HG03039 (cell line): Measurements from ENCODE around the gene NR3C1.
A peak's percentile ranks its signal among the peaks of the same experiment; 100 is the strongest.

Source experiments
- ATAC-seq: cut with Tn5 transposase; IDR thresholded peaks from one replicate; pipeline ENCODE4 v1.9.1; 2021; ENCODE audit warnings: mild to moderate bottlenecking, moderate library complexity; ENCODE audit not compliant: unreplicated experiment

NR3C1 gene

GRCh38 chr5:143241892-143242291 is 161.6 kb downstream of the NR3C1 start:
- no peak for ATAC-seq

GRCh38 chr5:143239882-143240518 is 163.5 kb downstream of the NR3C1 start:
- no peak for ATAC-seq

- ATAC-seq = no peak
Observed at GRCh38 chr5:143238620-143239019, 164.9 kb downstream of the NR3C1 start.

GRCh38 chr5:143237664-143238063 is 165.8 kb downstream of the NR3C1 start:
- no peak for ATAC-seq

- no peak for ATAC-seq
Observed at GRCh38 chr5:143236682-143237081, 166.8 kb downstream of the NR3C1 start.

- ATAC-seq = no peak
Observed at GRCh38 chr5:143235423-143235822, 168.1 kb downstream of the NR3C1 start.

- no peak for ATAC-seq
Observed at GRCh38 chr5:143234162-143234842, 169.2 kb downstream of the NR3C1 start.

- no peak for ATAC-seq
Observed at GRCh38 chr5:143233031-143233430, 170.5 kb downstream of the NR3C1 start.

GRCh38 chr5:143231973-143232812 is 171.3 kb downstream of the NR3C1 start:
- no peak for ATAC-seq

- no peak for ATAC-seq
Observed at GRCh38 chr5:143231416-143231815, 172.1 kb downstream of the NR3C1 start.

- ATAC-seq = no peak
Observed at GRCh38 chr5:143230676-143230996, 172.8 kb downstream of the NR3C1 start.

- ATAC-seq = peak; percentile 87
Observed at GRCh38 chr5:143229896-143230675, 173.4 kb downstream of the NR3C1 start.

- peak; percentile 35 for ATAC-seq
Observed at GRCh38 chr5:143229426-143229895, 174.0 kb downstream of the NR3C1 start.

GRCh38 chr5:143228597-143229293 is 174.7 kb downstream of the NR3C1 start:
- no peak for ATAC-seq
